Measurements from ENCODE around the gene GPC6. TPM values are rescaled to one million over a fixed set of nuclear protein-coding genes. Genes with fewer than 3 reads are reported as not detected.

GPC6 gene
- total and polyA plus RNA-seq, 10 donors: 0.22 to 9.3 (median 4.5) TPM

DNA sequence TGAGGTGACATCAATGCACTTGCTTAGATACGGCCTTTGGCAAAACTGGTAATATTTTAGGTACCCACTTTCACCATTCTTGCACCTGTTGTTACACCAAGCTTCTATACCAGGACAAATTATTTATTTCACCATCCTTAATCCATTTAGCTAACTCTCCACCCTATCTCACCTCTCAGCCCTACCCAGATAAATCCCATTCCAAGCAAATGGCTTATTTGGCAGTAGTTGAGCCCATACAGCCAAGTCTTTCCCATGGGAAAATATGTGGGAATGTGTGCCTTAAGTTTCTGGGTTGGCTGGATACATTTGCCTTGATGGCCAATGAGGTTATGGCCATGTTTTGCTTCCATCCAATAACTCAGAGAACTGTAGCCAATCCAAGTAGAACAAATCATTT, 551.9 kb downstream of the GPC6 start:
- Histone ChIP-seq H3K9me3 (peaks cover 0 to 4% (median 1%) of the 10 kb centered on the region in 8 donors), H3K27ac (no peak overlapping the region), H3K4me3 (no peak overlapping the region), H3K4me1 (no peaks in the 10 kb centered on the region), H3K27me3 (replicated peaks in 1 of 7) (no peaks in the 10 kb centered on the region), H3K36me3 (no peaks in the 10 kb centered on the region)
- WGBS, 5 donors: 72 to 88% (median 79%) methylated on average over 1 of the region's 1 CpG
- TF ChIP-seq POLR2AphosphoS5 (IDR thresholded peaks at IDR 0.05) (no peak), POLR2A (IDR thresholded peaks at IDR 0.05) (no peak)
- TF ChIP-seq, protein P1, sequence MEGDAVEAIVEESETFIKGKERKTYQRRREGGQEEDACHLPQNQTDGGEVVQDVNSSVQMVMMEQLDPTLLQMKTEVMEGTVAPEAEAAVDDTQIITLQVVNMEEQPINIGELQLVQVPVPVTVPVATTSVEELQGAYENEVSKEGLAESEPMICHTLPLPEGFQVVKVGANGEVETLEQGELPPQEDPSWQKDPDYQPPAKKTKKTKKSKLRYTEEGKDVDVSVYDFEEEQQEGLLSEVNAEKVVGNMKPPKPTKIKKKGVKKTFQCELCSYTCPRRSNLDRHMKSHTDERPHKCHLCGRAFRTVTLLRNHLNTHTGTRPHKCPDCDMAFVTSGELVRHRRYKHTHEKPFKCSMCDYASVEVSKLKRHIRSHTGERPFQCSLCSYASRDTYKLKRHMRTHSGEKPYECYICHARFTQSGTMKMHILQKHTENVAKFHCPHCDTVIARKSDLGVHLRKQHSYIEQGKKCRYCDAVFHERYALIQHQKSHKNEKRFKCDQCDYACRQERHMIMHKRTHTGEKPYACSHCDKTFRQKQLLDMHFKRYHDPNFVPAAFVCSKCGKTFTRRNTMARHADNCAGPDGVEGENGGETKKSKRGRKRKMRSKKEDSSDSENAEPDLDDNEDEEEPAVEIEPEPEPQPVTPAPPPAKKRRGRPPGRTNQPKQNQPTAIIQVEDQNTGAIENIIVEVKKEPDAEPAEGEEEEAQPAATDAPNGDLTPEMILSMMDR (IDR thresholded peaks at IDR 0.05 in 8 of 11, conservative IDR thresholded peaks at IDR 0.05 in 3 of 11): no peak
- intact Hi-C loops (cut with DNase I; ENCODE audit: low total_unique reads): no loop called here
- DNase-seq: no peak

DNA sequence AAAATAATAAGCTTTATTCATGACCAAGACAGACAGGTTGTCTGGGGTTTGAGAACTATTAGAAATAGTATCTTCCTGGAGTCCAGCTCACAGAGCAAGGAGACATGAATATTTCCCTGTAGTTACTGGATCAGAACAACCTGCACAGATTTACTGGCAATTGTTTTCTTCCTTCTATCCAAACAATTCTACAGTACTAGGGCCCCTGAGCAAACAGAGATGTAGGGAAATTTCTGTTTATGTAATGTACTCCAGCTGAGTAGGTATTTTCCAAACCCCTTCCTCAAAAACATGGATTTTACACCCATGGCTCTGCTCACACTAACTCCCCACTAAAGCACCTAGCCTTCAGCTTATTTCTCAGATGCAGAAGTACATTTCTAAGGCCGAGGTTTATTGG, 557.6 kb downstream of the GPC6 start:
- no peak overlapping the region for H3K4me3 ChIP-seq
- H3K27me3 ChIP-seq (replicated peaks in 1 of 7): no peaks in the 10 kb centered on the region
- WGBS, 5 donors: 68 to 90% (median 77%) methylated on average over 1 of the region's 1 CpG
- no peak overlapping the region for H3K27ac ChIP-seq
- no peak for DNase-seq
- intact Hi-C loops (cut with DNase I; ENCODE audit: low total_unique reads): no loop called here
- peaks cover 0 to 4% (median 1%) of the 10 kb centered on the region in 8 donors for H3K9me3 ChIP-seq
- H3K36me3 ChIP-seq: no peaks in the 10 kb centered on the region
- H3K4me1 ChIP-seq: no peaks in the 10 kb centered on the region
- TF ChIP-seq, protein P1 (IDR thresholded peaks at IDR 0.05 in 8 of 11, conservative IDR thresholded peaks at IDR 0.05 in 3 of 11): no peak
- TF ChIP-seq POLR2AphosphoS5 (IDR thresholded peaks at IDR 0.05) (no peak), POLR2A (IDR thresholded peaks at IDR 0.05) (no peak)

DNA sequence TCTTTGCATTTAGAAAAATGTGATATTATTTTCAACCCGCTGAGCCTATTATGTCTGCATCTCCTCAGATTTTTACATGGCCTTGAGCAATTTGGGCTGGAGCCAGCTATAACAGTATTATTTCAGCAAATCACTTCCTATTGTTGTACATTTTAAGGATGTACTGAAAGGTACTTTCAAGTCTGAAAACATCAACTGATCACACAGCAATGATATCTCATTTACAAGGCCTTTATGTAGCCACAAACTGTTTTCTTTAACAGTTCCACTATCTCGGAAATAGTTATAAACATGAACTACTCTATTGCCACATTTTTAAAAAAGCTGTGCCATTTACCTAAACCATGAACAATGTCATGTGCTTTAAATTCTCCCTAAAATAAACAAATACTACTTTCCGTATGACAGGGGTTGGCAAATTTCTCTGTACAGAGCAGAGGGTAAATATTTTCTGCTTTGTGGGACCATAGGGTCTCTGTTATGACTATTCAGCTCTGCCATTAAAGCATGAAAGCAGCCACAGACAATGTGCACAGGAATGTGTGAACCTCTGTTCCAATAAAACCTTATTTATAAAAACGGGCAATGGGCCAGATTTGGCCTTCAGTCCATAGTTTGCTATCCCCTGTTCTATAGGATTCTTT, 560.4 kb downstream of the GPC6 start:
- no peak for DNase-seq
- no peak for TF ChIP-seq POLR2A (IDR thresholded peaks at IDR 0.05)
- TF ChIP-seq, protein P1 (IDR thresholded peaks at IDR 0.05 in 8 of 11, conservative IDR thresholded peaks at IDR 0.05 in 3 of 11): no peak
- no peak for TF ChIP-seq POLR2AphosphoS5 (IDR thresholded peaks at IDR 0.05)
- intact Hi-C loops (cut with DNase I; ENCODE audit: low total_unique reads): no loop called here
- Histone ChIP-seq H3K4me3 (no peak overlapping the region), H3K9me3 (peaks cover 0 to 4% (median 1%) of the 10 kb centered on the region in 8 donors), H3K27ac (no peak overlapping the region), H3K36me3 (no peaks in the 10 kb centered on the region), H3K4me1 (no peaks in the 10 kb centered on the region), H3K27me3 (replicated peaks in 1 of 7) (no peaks in the 10 kb centered on the region)
- WGBS, 5 donors: 67 to 86% (median 83%) methylated on average over 4 of the region's 4 CpGs

DNA sequence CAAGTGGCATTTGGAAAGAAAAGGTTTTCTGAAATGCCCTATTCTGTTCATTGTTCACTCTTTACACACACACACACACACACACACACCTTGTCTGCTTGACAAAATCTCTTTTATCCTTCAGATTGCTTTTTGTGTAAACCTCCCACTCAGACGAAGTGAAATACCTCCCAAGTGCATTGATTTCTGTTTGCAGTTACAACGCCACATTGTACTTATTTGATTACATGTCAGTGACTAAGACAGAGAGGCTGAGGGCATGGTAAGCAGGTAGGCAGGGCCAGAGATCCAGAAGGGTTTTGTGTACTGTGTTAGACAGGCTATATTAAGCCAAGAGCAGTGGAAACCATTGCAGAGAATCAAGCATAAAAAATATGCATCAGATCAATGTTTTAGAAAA, 561.8 kb downstream of the GPC6 start:
- WGBS, 5 donors: 75 to 92% (median 86%) methylated on average over 2 of the region's 2 CpGs
- Histone ChIP-seq H3K36me3 (no peaks in the 10 kb centered on the region), H3K27ac (no peak overlapping the region), H3K4me3 (no peak overlapping the region), H3K9me3 (no peaks in the 10 kb centered on the region), H3K27me3 (replicated peaks in 1 of 7) (no peaks in the 10 kb centered on the region), H3K4me1 (no peaks in the 10 kb centered on the region)
- intact Hi-C loops (cut with DNase I; ENCODE audit: low total_unique reads): no loop called here
- TF ChIP-seq POLR2AphosphoS5 (IDR thresholded peaks at IDR 0.05) (no peak), POLR2A (IDR thresholded peaks at IDR 0.05) (no peak)
- TF ChIP-seq, protein P1 (IDR thresholded peaks at IDR 0.05 in 8 of 11, conservative IDR thresholded peaks at IDR 0.05 in 3 of 11): no peak
- no peak for DNase-seq
